ENCODE data around the gene DGKG. TPM values are rescaled to one million over a fixed set of nuclear protein-coding genes. Genes with fewer than 3 reads are reported as not detected.

The DGKG gene
- total RNA-seq, 5 donors from 2014 or later (not counting 1 experiment from before 2014, with no cell fraction given): 0.03 to 0.10 TPM; not detected in 3

- Mint-ChIP-seq H3K4me1 (no peaks in the 10 kb centered on the region), H3K36me3 (no peaks in the 10 kb centered on the region), H3K9me3 (no peaks in the 10 kb centered on the region), H3K27me3 (peaks cover 58 to 70% of the 10 kb centered on the region in 2 donors), H3K4me3 (no peak overlapping the region), H3K27ac (no peak overlapping the region)
- peaks cover 0 to 27% of the 10 kb centered on the region in 2 experiments for H3K27me3 ChIP-seq (replicated peaks in 1 of 2; ENCODE audit: control insufficient read depth in 2 of 2, extremely low read depth in 1 of 2, insufficient read depth in 2 of 2, low read length in 1 of 2)
- CTCF ChIA-PET: no interaction called here
- POLR2A ChIA-PET: no interaction called here
- no peaks in the 10 kb centered on the region for H3K36me3 ChIP-seq (ENCODE audit: control insufficient read depth in 2 of 2, extremely low read depth in 1 of 2, insufficient read depth in 1 of 2, low read length in 1 of 2)
- no peak for DNase-seq
- ATAC-seq (replicated peaks in 1 of 4): peak in 1 of 4 experiments; percentile 13
- H3K9me3 ChIP-seq: no peaks in the 10 kb centered on the region
- no peaks in the 10 kb centered on the region for H3K4me1 ChIP-seq (ENCODE audit: control insufficient read depth in 1 of 2, extremely low read depth in 1 of 2, insufficient read depth in 2 of 2, low read length in 2 of 2)
- WGBS (ENCODE audit: insufficient coverage): 89% methylated on average over 2 of the region's 3 CpGs
- H3K4me3 ChIP-seq (ENCODE audit: control insufficient read depth in 1 of 2, extremely low read depth in 1 of 2, low read length in 1 of 2): no peak overlapping the region
- no peak overlapping the region for H3K27ac ChIP-seq (ENCODE audit: low read length)
Observed at GRCh38 chr3:186117521-186118134, 244.4 kb downstream of the DGKG start.

DNA sequence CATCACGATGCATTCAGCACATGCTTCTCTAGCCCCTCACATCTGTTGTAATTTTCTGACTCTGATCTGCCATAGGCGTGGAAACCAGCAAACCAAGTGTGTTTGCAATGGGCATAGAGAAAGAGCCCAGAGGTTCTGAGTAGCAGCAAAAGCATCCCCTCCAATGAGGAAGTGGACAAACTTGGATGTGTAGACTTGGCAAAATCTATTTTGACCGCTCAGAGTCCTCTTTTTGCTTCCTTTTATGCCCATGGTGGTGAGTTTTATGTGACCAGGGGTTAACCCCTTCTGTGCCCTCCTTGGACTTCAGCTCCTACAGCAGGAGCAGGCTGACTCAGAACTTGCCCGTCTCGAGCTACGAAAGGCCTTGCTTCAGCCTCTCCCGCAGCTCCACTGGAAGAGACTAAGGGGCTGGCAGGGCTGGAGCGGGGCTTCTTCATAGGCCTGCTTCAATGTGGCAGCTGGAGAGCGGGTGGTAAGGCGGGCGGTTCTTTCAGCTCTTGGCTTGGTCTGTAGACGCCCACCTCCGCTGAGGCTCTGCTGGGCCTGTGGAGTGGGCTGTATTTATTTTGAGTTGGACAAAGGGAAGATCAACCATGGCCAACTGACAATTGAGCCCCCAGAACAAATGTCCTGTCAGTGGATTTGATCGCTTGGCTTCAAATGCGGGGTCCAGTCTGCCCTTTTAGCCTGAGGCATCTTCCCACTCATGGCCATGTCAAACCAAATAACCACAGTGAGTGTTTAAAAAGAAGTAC is 246.6 kb downstream of the DGKG start:
- Histone ChIP-seq H3K27me3 (replicated peaks in 1 of 2; ENCODE audit: control insufficient read depth in 2 of 2, extremely low read depth in 1 of 2, insufficient read depth in 2 of 2, low read length in 1 of 2) (peaks cover 4 to 39% of the 10 kb centered on the region in 2 experiments), H3K9me3 (no peaks in the 10 kb centered on the region)
- CTCF ChIA-PET: no interaction called here

DNA sequence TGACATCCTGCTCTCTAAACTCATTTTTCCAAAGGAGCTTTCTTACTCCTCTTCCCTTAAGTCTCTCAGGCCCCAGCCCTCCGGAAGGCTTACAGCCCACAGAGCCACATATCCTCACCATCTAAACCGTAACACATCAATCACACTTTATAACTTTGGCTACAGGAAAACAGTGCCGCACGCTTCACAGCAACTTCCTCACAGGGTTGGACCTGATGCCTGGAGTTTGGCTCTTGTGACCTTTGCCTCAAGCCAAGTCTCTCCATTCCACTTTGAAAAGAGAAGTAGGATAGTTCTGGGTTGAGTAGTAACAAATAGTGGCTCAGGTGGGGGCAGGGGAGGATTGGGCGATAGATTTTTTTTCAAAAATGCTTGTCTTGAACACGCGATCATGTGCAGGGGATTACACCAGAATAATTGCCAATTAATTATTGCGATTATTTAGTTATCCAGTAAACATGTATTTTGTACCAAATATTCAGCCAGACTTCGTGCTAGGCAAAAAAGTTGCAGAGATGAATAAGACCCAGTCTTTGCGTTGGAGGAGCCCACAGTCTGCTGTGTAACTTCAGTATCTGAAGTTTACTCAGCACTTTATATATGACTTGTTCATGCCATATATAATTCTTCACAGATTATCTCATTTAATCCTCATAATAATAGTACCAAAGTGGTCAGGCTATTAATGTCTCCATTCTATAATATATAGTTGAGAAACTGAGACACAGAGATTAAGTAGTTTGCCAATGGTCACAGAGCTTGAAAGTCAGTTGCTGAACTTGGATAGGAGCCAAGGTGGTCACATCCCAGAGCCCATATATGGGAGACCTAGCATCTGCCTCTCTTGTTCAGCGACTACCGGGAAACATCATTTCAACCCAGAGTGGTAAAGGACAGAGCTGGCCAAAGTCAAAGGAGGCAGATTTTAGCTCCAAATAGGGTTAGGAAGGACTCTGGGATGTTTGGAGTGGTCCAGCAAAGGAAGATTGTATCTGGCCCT is 250.8 kb downstream of the DGKG start:
- Mint-ChIP-seq H3K9me3 (no peaks in the 10 kb centered on the region), H3K4me1 (peaks cover 37 to 42% (median 37%) of the 10 kb centered on the region in 3 donors), H3K4me3 (peak overlapping the region; percentile 7 to 91 (median 28)), H3K27ac (no peak overlapping the region), H3K27me3 (peaks cover 73 to 80% of the 10 kb centered on the region in 2 donors), H3K36me3 (no peaks in the 10 kb centered on the region)
- no peak for ATAC-seq (replicated peaks in 1 of 4)
- Histone ChIP-seq H3K4me3 (ENCODE audit: control insufficient read depth in 1 of 2, extremely low read depth in 1 of 2, low read length in 1 of 2) (no peak overlapping the region), H3K36me3 (ENCODE audit: control insufficient read depth in 2 of 2, extremely low read depth in 1 of 2, insufficient read depth in 1 of 2, low read length in 1 of 2) (no peaks in the 10 kb centered on the region), H3K27ac (ENCODE audit: low read length) (no peak overlapping the region), H3K9me3 (no peaks in the 10 kb centered on the region), H3K4me1 (ENCODE audit: control insufficient read depth in 1 of 2, extremely low read depth in 1 of 2, insufficient read depth in 2 of 2, low read length in 2 of 2) (peaks cover 15 to 41% of the 10 kb centered on the region in 2 experiments), H3K27me3 (replicated peaks in 1 of 2; ENCODE audit: control insufficient read depth in 2 of 2, extremely low read depth in 1 of 2, insufficient read depth in 2 of 2, low read length in 1 of 2) (peaks cover 10 to 66% of the 10 kb centered on the region in 2 experiments)
- peak in 1 of 35 experiments; percentile 11 for DNase-seq
- CTCF ChIA-PET: no interaction called here
- WGBS (ENCODE audit: insufficient coverage): 0% methylated on average over 2 of the region's 12 CpGs
- POLR2A ChIA-PET: no interaction called here

More for the DNA sequence above, 246.6 kb downstream of the DGKG start:
- Histone ChIP-seq H3K4me1 (ENCODE audit: control insufficient read depth in 1 of 2, extremely low read depth in 1 of 2, insufficient read depth in 2 of 2, low read length in 2 of 2) (peaks cover 0 to 7% of the 10 kb centered on the region in 2 experiments), H3K27ac (ENCODE audit: low read length) (no peak overlapping the region), H3K4me3 (ENCODE audit: control insufficient read depth in 1 of 2, extremely low read depth in 1 of 2, low read length in 1 of 2) (no peak overlapping the region), H3K36me3 (ENCODE audit: control insufficient read depth in 2 of 2, extremely low read depth in 1 of 2, insufficient read depth in 1 of 2, low read length in 1 of 2) (no peaks in the 10 kb centered on the region)
- peaks cover 71 to 79% of the 10 kb centered on the region in 2 donors for H3K27me3 Mint-ChIP-seq
- POLR2A ChIA-PET: no interaction called here
- ATAC-seq (replicated peaks in 1 of 4): no peak
- H3K27ac Mint-ChIP-seq: no peak overlapping the region
- 79% methylated on average over 6 of the region's 15 CpGs for WGBS (ENCODE audit: insufficient coverage)
- H3K36me3 Mint-ChIP-seq: no peaks in the 10 kb centered on the region
- DNase-seq: no peak
- H3K4me3 Mint-ChIP-seq: no peak overlapping the region
- peaks cover 8 to 9% (median 9%) of the 10 kb centered on the region in 3 donors for H3K4me1 Mint-ChIP-seq
- no peaks in the 10 kb centered on the region for H3K9me3 Mint-ChIP-seq

DNA sequence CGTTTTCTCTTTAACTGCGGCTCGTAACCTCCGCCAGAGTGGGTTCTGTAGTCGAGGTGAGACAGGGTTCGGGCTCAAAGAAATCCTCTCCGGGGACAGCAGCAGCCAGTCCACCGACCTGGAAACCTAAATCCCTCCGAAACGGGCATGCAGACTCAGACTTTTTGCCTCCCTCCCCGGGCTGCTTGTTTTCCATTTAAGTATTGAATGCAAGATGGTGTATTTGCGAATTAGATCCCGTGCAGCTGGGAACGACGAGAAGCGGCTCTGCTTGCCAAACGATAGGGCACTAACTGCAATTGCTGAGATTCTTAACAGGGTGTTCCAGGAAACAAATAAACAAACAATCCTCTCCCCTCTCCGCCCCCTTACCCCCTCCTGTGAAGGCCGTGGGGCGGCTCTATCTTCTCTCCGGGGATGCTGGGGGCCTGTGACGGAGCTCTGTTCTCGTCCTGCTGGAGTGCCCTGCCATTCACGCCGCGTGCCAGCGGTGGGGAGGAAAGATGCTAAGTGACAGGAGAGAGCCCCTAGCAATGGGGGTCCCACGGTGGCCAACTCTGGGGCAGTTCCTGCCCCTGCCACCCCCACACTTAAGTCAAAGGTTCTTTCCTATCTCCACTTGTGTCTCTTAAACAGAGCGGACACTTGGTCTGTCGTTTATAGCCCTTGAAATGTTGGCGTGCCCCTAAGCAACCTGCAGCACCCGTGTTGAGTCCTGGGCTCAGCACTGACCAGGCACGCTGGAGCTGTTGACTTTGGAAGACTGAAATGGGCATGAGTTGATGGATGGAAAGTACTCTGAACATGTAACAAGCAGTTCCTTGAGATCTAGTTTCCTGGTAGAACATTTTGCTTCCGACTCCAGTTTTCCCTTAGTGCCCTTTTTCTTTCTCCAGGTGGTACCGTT is 251.9 kb downstream of the DGKG start:
- CTCF ChIA-PET: interaction anchor here in 1 of 2 donors (1.6 kb wide), 1 partner anchor 460 kb away, joined by 5 read pairs; the partner anchor contains the start of gene DNAJB11
- Histone ChIP-seq H3K27me3 (replicated peaks in 1 of 2; ENCODE audit: control insufficient read depth in 2 of 2, extremely low read depth in 1 of 2, insufficient read depth in 2 of 2, low read length in 1 of 2) (peaks cover 15 to 60% of the 10 kb centered on the region in 2 experiments), H3K9me3 (no peaks in the 10 kb centered on the region), H3K4me3 (ENCODE audit: control insufficient read depth in 1 of 2, extremely low read depth in 1 of 2, low read length in 1 of 2) (peak overlapping the region; percentile 49 to 93), H3K4me1 (ENCODE audit: control insufficient read depth in 1 of 2, extremely low read depth in 1 of 2, insufficient read depth in 2 of 2, low read length in 2 of 2) (peaks cover 15 to 41% of the 10 kb centered on the region in 2 experiments), H3K36me3 (ENCODE audit: control insufficient read depth in 2 of 2, extremely low read depth in 1 of 2, insufficient read depth in 1 of 2, low read length in 1 of 2) (no peaks in the 10 kb centered on the region), H3K27ac (ENCODE audit: low read length) (no peak overlapping the region)
- H3K9me3 Mint-ChIP-seq: no peaks in the 10 kb centered on the region
- 11% methylated on average over 7 of the region's 35 CpGs for WGBS (ENCODE audit: insufficient coverage)
- ATAC-seq (replicated peaks in 1 of 4) (no peak), DNase-seq (peak in 3 of 35 experiments; percentile 1 to 30 (median 2))
- peaks cover 37 to 42% (median 37%) of the 10 kb centered on the region in 3 donors for H3K4me1 Mint-ChIP-seq
- H3K27ac Mint-ChIP-seq: no peak overlapping the region
- no peaks in the 10 kb centered on the region for H3K36me3 Mint-ChIP-seq
- POLR2A ChIA-PET: no interaction called here
- H3K27me3 Mint-ChIP-seq: peaks cover 71 to 79% of the 10 kb centered on the region in 2 donors
- H3K4me3 Mint-ChIP-seq: peak overlapping the region; percentile 84 to 91 (median 89)

GRCh38 chr3:186108941-186109865 is 252.8 kb downstream of the DGKG start, which contains the start of gene ETV5:
TSS of gene ETV5 (minus strand) at chr3:186109089. CDS start at chr3:186105868, 3,221 bp downstream.
- H3K27ac Mint-ChIP-seq: peak within 1 kb of the TSS; percentile 28 to 49
- DNase-seq: peak; percentile 34 to 91 (median 86)
- H3K4me1 ChIP-seq (ENCODE audit: control insufficient read depth in 1 of 2, extremely low read depth in 1 of 2, insufficient read depth in 2 of 2, low read length in 2 of 2): peaks cover 15 to 41% of the 10 kb centered on the region in 2 experiments
- peaks cover 37 to 42% (median 37%) of the 10 kb centered on the region in 3 donors for H3K4me1 Mint-ChIP-seq
- peak; percentile 82 to 94 (median 84) for ATAC-seq (replicated peaks in 1 of 4)
- no peak within 1 kb of the TSS for H3K27ac ChIP-seq (ENCODE audit: low read length)
- H3K27me3 Mint-ChIP-seq: peaks cover 68 to 78% of the 10 kb centered on the region in 2 donors
- WGBS (ENCODE audit: insufficient coverage): under 1% methylated on average over 50 of the region's 63 CpGs
- peak within 1 kb of the TSS; percentile 84 to 91 (median 89) for H3K4me3 Mint-ChIP-seq
- POLR2A ChIA-PET: interaction anchor here in 1 of 2 donors (0.5 kb wide), 1 partner anchor 677 kb away, joined by 3 read pairs; no protein-coding TSS in a partner anchor
- H3K36me3 Mint-ChIP-seq: no peaks in the 10 kb centered on the region
- H3K36me3 ChIP-seq (ENCODE audit: control insufficient read depth in 2 of 2, extremely low read depth in 1 of 2, insufficient read depth in 1 of 2, low read length in 1 of 2): no peaks in the 10 kb centered on the region
- H3K9me3 ChIP-seq: no peaks in the 10 kb centered on the region
- peaks cover 16 to 61% of the 10 kb centered on the region in 2 experiments for H3K27me3 ChIP-seq (replicated peaks in 1 of 2; ENCODE audit: control insufficient read depth in 2 of 2, extremely low read depth in 1 of 2, insufficient read depth in 2 of 2, low read length in 1 of 2)
- no peaks in the 10 kb centered on the region for H3K9me3 Mint-ChIP-seq
- CTCF ChIA-PET: interaction anchor here in 1 of 2 donors (1.6 kb wide), 1 partner anchor 461 kb away, joined by 5 read pairs; the partner anchor contains the start of gene DNAJB11
- H3K4me3 ChIP-seq (ENCODE audit: control insufficient read depth in 1 of 2, extremely low read depth in 1 of 2, low read length in 1 of 2): peak within 1 kb of the TSS; percentile 49 to 93

Data from T-cell (primary cell).